ENCODE data around the gene MSL1.
A peak's percentile ranks its signal among the peaks of the same experiment; 100 is the strongest.
"Not testable (repeated sequence)": the region's sequence is repeated elsewhere in the genome, so short reads cannot be mapped to it uniquely, and the experiment has no call there.

The MSL1 gene

GRCh38 chr17:40124279-40125141 is 2.7 kb downstream of the MSL1 start:
- Mint-ChIP-seq H3K36me3 (peaks cover 8% of the 10 kb centered on the region), H3K9me3 (no peaks in the 10 kb centered on the region), H3K4me3 (peak overlapping the region; percentile 98), H3K4me1 (peaks cover 42% of the 10 kb centered on the region), H3K27ac (peak overlapping the region; percentile 86), H3K27me3 (no peaks in the 10 kb centered on the region)

- H3K27me3 Mint-ChIP-seq = no peaks in the 10 kb centered on the region
- H3K4me1 Mint-ChIP-seq = peaks cover 23% of the 10 kb centered on the region
- no peak overlapping the region for H3K27ac Mint-ChIP-seq
These were observed 7.7 kb downstream of the MSL1 start for GRCh38 chr17:40129498-40129897.

GRCh38 chr17:40130352-40131042 is 8.7 kb downstream of the MSL1 start:
- H3K4me1 Mint-ChIP-seq = peaks cover 20% of the 10 kb centered on the region
- no peaks in the 10 kb centered on the region for H3K27me3 Mint-ChIP-seq
- H3K9me3 Mint-ChIP-seq = no peaks in the 10 kb centered on the region
- H3K4me3 Mint-ChIP-seq = no peak overlapping the region
- peaks cover 16% of the 10 kb centered on the region for H3K36me3 Mint-ChIP-seq
- H3K27ac Mint-ChIP-seq = peak overlapping the region; percentile 43

More at GRCh38 chr17:40129498-40129897, 7.7 kb downstream of the MSL1 start:
- H3K36me3 Mint-ChIP-seq = peaks cover 13% of the 10 kb centered on the region
- H3K4me3 Mint-ChIP-seq = no peak overlapping the region
- H3K9me3 Mint-ChIP-seq = no peaks in the 10 kb centered on the region

GRCh38 chr17:40134184-40134583 is 12.4 kb downstream of the MSL1 start:
- peaks cover 26% of the 10 kb centered on the region for H3K4me1 Mint-ChIP-seq
- H3K36me3 Mint-ChIP-seq = peaks cover 11% of the 10 kb centered on the region
- peak overlapping the region; percentile 6 for H3K27ac Mint-ChIP-seq
- H3K27me3 Mint-ChIP-seq = no peaks in the 10 kb centered on the region
- H3K4me3 Mint-ChIP-seq = no peak overlapping the region
- no peaks in the 10 kb centered on the region for H3K9me3 Mint-ChIP-seq

GRCh38 chr17:40135817-40136216 is 14.0 kb downstream of the MSL1 start:
- H3K9me3 Mint-ChIP-seq = no peaks in the 10 kb centered on the region
- H3K27me3 Mint-ChIP-seq = no peaks in the 10 kb centered on the region
- peaks cover 27% of the 10 kb centered on the region for H3K4me1 Mint-ChIP-seq
- peak overlapping the region; percentile 81 for H3K27ac Mint-ChIP-seq
- H3K36me3 Mint-ChIP-seq = peaks cover 10% of the 10 kb centered on the region
- H3K4me3 Mint-ChIP-seq = no peak overlapping the region

GRCh38 chr17:40139566-40140058 is 17.8 kb downstream of the MSL1 start:
- Mint-ChIP-seq H3K27ac (peak overlapping the region; percentile 97), H3K4me1 (peaks cover 38% of the 10 kb centered on the region), H3K9me3 (no peaks in the 10 kb centered on the region), H3K36me3 (peaks cover 7% of the 10 kb centered on the region), H3K27me3 (no peaks in the 10 kb centered on the region), H3K4me3 (peak overlapping the region; percentile 89)

GRCh38 chr17:40143166-40143565 is 21.4 kb downstream of the MSL1 start:
- not testable (repeated sequence) for H3K27me3 Mint-ChIP-seq, H3K9me3 Mint-ChIP-seq, H3K4me3 Mint-ChIP-seq, H3K27ac Mint-ChIP-seq
- Mint-ChIP-seq H3K4me1 (peaks cover 45% of the 10 kb centered on the region), H3K36me3 (peaks cover 11% of the 10 kb centered on the region)

GRCh38 chr17:40145476-40145875 is 23.7 kb downstream of the MSL1 start:
- peaks cover 61% of the 10 kb centered on the region for H3K4me1 Mint-ChIP-seq
- no peak overlapping the region for H3K27ac Mint-ChIP-seq
- no peaks in the 10 kb centered on the region for H3K9me3 Mint-ChIP-seq
- no peaks in the 10 kb centered on the region for H3K27me3 Mint-ChIP-seq
- H3K4me3 Mint-ChIP-seq = no peak overlapping the region
- H3K36me3 Mint-ChIP-seq = peaks cover 20% of the 10 kb centered on the region

- Mint-ChIP-seq H3K4me3 (no peak overlapping the region), H3K4me1 (peaks cover 62% of the 10 kb centered on the region), H3K9me3 (no peaks in the 10 kb centered on the region), H3K27ac (peak overlapping the region; percentile 79), H3K36me3 (peaks cover 19% of the 10 kb centered on the region), H3K27me3 (no peaks in the 10 kb centered on the region)
These were observed 26.8 kb downstream of the MSL1 start for GRCh38 chr17:40148527-40148926.

GRCh38 chr17:40150276-40150675 is 28.5 kb downstream of the MSL1 start:
- H3K9me3 Mint-ChIP-seq = no peaks in the 10 kb centered on the region
- peak overlapping the region; percentile 81 for H3K27ac Mint-ChIP-seq
- H3K27me3 Mint-ChIP-seq = no peaks in the 10 kb centered on the region
- H3K36me3 Mint-ChIP-seq = peaks cover 25% of the 10 kb centered on the region
- H3K4me1 Mint-ChIP-seq = peaks cover 74% of the 10 kb centered on the region
- H3K4me3 Mint-ChIP-seq = no peak overlapping the region

- Mint-ChIP-seq H3K4me3 (no peak overlapping the region), H3K27ac (peak overlapping the region; percentile 63), H3K27me3 (no peaks in the 10 kb centered on the region), H3K36me3 (peaks cover 24% of the 10 kb centered on the region), H3K4me1 (peaks cover 75% of the 10 kb centered on the region), H3K9me3 (no peaks in the 10 kb centered on the region)
These were observed 29.7 kb downstream of the MSL1 start for GRCh38 chr17:40151414-40151963.

- Mint-ChIP-seq H3K4me3 (peak overlapping the region; percentile 57), H3K4me1 (peaks cover 67% of the 10 kb centered on the region), H3K36me3 (peaks cover 20% of the 10 kb centered on the region), H3K9me3 (no peaks in the 10 kb centered on the region), H3K27ac (peak overlapping the region; percentile 95), H3K27me3 (no peaks in the 10 kb centered on the region)
These were observed 31.9 kb downstream of the MSL1 start for GRCh38 chr17:40153603-40154236.

- no peaks in the 10 kb centered on the region for H3K27me3 Mint-ChIP-seq
- H3K9me3 Mint-ChIP-seq = no peaks in the 10 kb centered on the region
- H3K4me3 Mint-ChIP-seq = no peak overlapping the region
- peaks cover 43% of the 10 kb centered on the region for H3K4me1 Mint-ChIP-seq
- H3K27ac Mint-ChIP-seq = peak overlapping the region; percentile 95
- peaks cover 14% of the 10 kb centered on the region for H3K36me3 Mint-ChIP-seq
These were observed 36.2 kb downstream of the MSL1 start for GRCh38 chr17:40157973-40158372.

- no peaks in the 10 kb centered on the region for H3K27me3 Mint-ChIP-seq
- H3K4me1 Mint-ChIP-seq = peaks cover 37% of the 10 kb centered on the region
- no peak overlapping the region for H3K4me3 Mint-ChIP-seq
- peak overlapping the region; percentile 95 for H3K27ac Mint-ChIP-seq
- peaks cover 11% of the 10 kb centered on the region for H3K36me3 Mint-ChIP-seq
- no peaks in the 10 kb centered on the region for H3K9me3 Mint-ChIP-seq
These were observed 36.8 kb downstream of the MSL1 start for GRCh38 chr17:40158438-40159013.

- Mint-ChIP-seq H3K9me3 (no peaks in the 10 kb centered on the region), H3K27me3 (no peaks in the 10 kb centered on the region), H3K27ac (no peak overlapping the region), H3K4me1 (peaks cover 31% of the 10 kb centered on the region), H3K4me3 (no peak overlapping the region), H3K36me3 (peaks cover 9% of the 10 kb centered on the region)
These were observed 37.7 kb downstream of the MSL1 start for GRCh38 chr17:40159456-40159855.

Data from activated naive CD4-positive, alpha-beta T cell treated with anti-CD3 and anti-CD28 coated beads, Interleukin-2, amount 50 U/mL, for 24 hours (primary cell).